ENCODE results near the gene DLGAP4. TPM values are rescaled to one million over a fixed set of nuclear protein-coding genes. Genes with fewer than 3 reads are reported as not detected.

Gene DLGAP4
- total RNA-seq, 1 experiment from 2014 or later = 80.3 TPM

GRCh38 chr20:36573103-36573797, 267.1 kb downstream of the DLGAP4 start, which contains the start of gene TGIF2:
TSS of gene TGIF2 (plus strand) at chr20:36573597. CDS start at chr20:36578775, 5,178 bp downstream.
- no peaks in the 10 kb centered on the region for H3K27me3 Mint-ChIP-seq (ENCODE audit: insufficient read depth, unreplicated experiment)
- peak; percentile 57 for DNase-seq (ENCODE audit: unreplicated experiment)
- intact Hi-C loops (cut with micrococcal nuclease) = no loop called here
- CTCF ChIA-PET = interaction anchor here (1.0 to 2.8 kb wide), 3 partner anchors 14 to 32 kb away, joined by 3 to 8 read pairs (median 5); partner anchors contain the start of gene RAB5IF
- no TSS peak for BruUV-seq (replicated peaks)
- H3K36me3 Mint-ChIP-seq (ENCODE audit: insufficient read depth, unreplicated experiment) = no peaks in the 10 kb centered on the region
- H3K9me3 Mint-ChIP-seq (ENCODE audit: unreplicated experiment) = no peaks in the 10 kb centered on the region
- no peak for TF ChIP-seq CTCF (IDR thresholded peaks at IDR 0.05; ENCODE audit: unreplicated experiment)
- peaks cover 19% of the 10 kb centered on the region for H3K4me1 Mint-ChIP-seq (ENCODE audit: insufficient read depth, unreplicated experiment)
- POLR2A ChIA-PET = interaction anchor here (0.7 to 6.4 kb wide), 7 partner anchors 11 to 677 kb away, joined by 3 to 60 read pairs (median 4); partner anchors contain the start of genes RAB5IF and SCAND1
- peak within 1 kb of the TSS; percentile 87 for H3K27ac Mint-ChIP-seq (ENCODE audit: low read depth, unreplicated experiment)
- H3K4me3 Mint-ChIP-seq (ENCODE audit: unreplicated experiment) = peak within 1 kb of the TSS; percentile 74

DNA sequence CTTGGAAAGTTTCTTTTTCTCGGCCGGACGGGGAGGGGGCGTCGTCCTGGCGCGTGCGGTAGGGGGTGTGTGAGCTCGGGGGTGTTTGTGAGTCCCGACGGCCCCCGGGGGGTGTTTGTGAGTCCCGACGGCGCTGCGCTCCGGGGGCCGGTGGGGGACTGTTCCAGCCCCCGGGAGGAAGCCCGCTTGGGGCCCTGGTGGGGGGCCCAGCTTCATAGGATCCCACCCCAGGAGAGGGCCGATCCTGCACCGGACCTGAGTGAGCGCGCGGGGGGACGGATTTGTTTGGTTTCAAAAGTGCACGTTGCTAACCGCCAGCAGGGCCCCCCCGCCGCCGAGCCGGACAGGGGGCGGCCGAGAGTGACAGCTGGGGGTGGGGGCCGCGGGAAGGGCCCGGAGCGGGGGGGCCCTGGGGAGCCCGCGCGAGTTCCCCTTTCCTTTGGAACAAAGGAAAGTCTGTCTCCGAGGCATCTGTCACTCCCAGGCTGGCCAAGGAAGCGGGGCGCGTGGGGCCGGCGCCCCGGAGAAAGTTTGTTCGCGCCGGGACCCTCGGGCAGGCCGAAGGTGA, 267.7 kb downstream of the DLGAP4 start:
- peaks cover 19% of the 10 kb centered on the region for H3K4me1 Mint-ChIP-seq (ENCODE audit: insufficient read depth, unreplicated experiment)
- ChIA-PET POLR2A (interaction anchor here (0.7 to 6.4 kb wide), 8 partner anchors 11 to 677 kb away, joined by 3 to 60 read pairs (median 5); partner anchors contain the start of genes RAB5IF and SCAND1), CTCF (interaction anchor here (1.0 to 1.3 kb wide), 4 partner anchors 15 to 19 kb away, joined by 3 to 5 read pairs (median 5); no protein-coding TSS in a partner anchor)
- DNase-seq (ENCODE audit: unreplicated experiment) = no peak
- no TSS peak for BruUV-seq (replicated peaks)
- no peak for TF ChIP-seq CTCF (IDR thresholded peaks at IDR 0.05; ENCODE audit: unreplicated experiment)
- H3K27ac Mint-ChIP-seq (ENCODE audit: low read depth, unreplicated experiment) = no peak overlapping the region
- intact Hi-C loops (cut with micrococcal nuclease) = no loop called here
- no peaks in the 10 kb centered on the region for H3K9me3 Mint-ChIP-seq (ENCODE audit: unreplicated experiment)
- no peaks in the 10 kb centered on the region for H3K27me3 Mint-ChIP-seq (ENCODE audit: insufficient read depth, unreplicated experiment)
- peak overlapping the region; percentile 74 for H3K4me3 Mint-ChIP-seq (ENCODE audit: unreplicated experiment)
- H3K36me3 Mint-ChIP-seq (ENCODE audit: insufficient read depth, unreplicated experiment) = no peaks in the 10 kb centered on the region

DNA sequence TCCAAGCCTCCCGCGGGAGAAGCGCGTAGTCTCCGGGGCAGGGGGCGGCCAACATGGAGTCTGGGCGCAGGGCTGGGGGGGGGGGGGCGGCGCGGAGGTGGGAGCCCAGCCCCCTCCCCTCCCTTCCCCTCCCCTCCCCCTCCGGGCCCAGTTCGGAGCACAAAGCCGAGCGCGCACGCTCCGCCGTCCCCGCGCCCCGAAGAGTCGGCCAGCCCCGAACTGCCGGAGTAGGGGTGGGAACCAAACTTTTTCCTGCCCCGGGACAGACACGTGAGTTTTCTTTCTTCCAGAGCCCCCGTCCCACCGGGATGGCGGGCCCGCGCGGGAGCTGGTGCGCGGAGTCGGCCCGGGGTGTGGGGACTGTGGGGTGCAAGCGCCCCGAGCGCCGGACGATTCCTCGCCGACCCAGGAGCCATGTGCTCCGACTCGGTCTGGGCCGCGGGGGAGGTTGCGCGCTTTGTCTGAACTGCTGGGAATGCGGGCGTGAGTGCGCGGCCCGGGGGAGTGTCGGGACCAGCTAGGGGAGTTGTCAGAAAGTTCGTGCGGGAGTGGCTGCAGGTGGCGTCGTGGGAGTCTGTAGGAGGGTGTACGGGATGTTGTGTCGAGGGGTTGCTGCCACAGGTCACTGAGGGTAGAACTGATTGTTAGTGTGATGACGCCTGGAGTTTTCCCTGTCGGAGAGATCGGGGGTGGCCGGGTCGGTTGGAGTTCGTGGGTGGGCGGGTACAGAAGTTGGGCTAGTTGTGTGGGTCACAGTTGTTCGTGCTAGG, 268.4 kb downstream of the DLGAP4 start:
- TF ChIP-seq CTCF (IDR thresholded peaks at IDR 0.05; ENCODE audit: unreplicated experiment) = no peak
- ChIA-PET CTCF (interaction anchor here (0.6 to 1.3 kb wide), 5 partner anchors 17 to 757 kb away, joined by 3 to 5 read pairs (median 3); partner anchors contain the start of gene DSN1), POLR2A (interaction anchor here (0.6 to 6.4 kb wide), 9 partner anchors 10 to 317 kb away, joined by 3 to 60 read pairs (median 4); partner anchors contain the start of genes NDRG3 and RAB5IF)
- no peaks in the 10 kb centered on the region for H3K9me3 Mint-ChIP-seq (ENCODE audit: unreplicated experiment)
- DNase-seq (ENCODE audit: unreplicated experiment) = peak; percentile 47
- H3K4me1 Mint-ChIP-seq (ENCODE audit: insufficient read depth, unreplicated experiment) = peaks cover 19% of the 10 kb centered on the region
- no peaks in the 10 kb centered on the region for H3K27me3 Mint-ChIP-seq (ENCODE audit: insufficient read depth, unreplicated experiment)
- intact Hi-C loops (cut with micrococcal nuclease) = no loop called here
- peaks cover under 1% of the 10 kb centered on the region for H3K36me3 Mint-ChIP-seq (ENCODE audit: insufficient read depth, unreplicated experiment)
- peak overlapping the region; percentile 74 for H3K4me3 Mint-ChIP-seq (ENCODE audit: unreplicated experiment)
- H3K27ac Mint-ChIP-seq (ENCODE audit: low read depth, unreplicated experiment) = peak overlapping the region; percentile 6
- BruUV-seq (replicated peaks) = no TSS peak
